Mesenteric fat pad (tissue), 1 donor: ENCODE measurements around the gene ZKSCAN7. TPM values are rescaled to one million over a fixed set of nuclear protein-coding genes. Genes with fewer than 3 reads are reported as not detected.
"Not testable (repeated sequence)": the region's sequence is repeated elsewhere in the genome, so short reads cannot be mapped to it uniquely, and the experiment has no call there.

Experiments
- DNase-seq: peaks from one replicate; pipeline ENCODE4 v3.0.0-alpha.2; 2020; ENCODE audit warnings: low spot score
- long read RNA-seq: library from polyadenylated mRNA; unstranded; transcript quantifications from one replicate; pipeline ENCODE4 v2.0.0, GENCODE V29; 2020
- total RNA-seq: library from RNA; stranded (reverse); fragmentation: NEBNext Ultra II Directional; extraction: Animal tissue kit (Norgen Biotek cat#: 25700); gene quantifications from one replicate; pipeline ENCODE4 v1.2.1, GENCODE V29; 2021
- donor health status: DM: yes; HTN: yes; CAD: no.

The ZKSCAN7 gene
- total RNA-seq: 2.7 TPM
- long read RNA-seq, partial matches to known transcripts: 1 of 3 reads
- long read RNA-seq, other reads (novel, unspliced or antisense): 2 of 3 reads

- DNase-seq: peak; percentile 91
Observed at GRCh38 chr3:44554626-44555592, at the start of gene ZKSCAN7. Gene ZKSCAN7, plus strand, starts transcription at chr3:44555193. Its CDS starts 1,855 bp downstream, at chr3:44557048.

GRCh38 chr3:44506556-44506955 lies 48.4 kb upstream of the ZKSCAN7 start:
- DNase-seq: no peak

- DNase-seq: no peak
Observed at GRCh38 chr3:44506961-44507360, 48.0 kb upstream of the ZKSCAN7 start.

- no peak for DNase-seq
Observed at GRCh38 chr3:44509393-44509921, 45.5 kb upstream of the ZKSCAN7 start.

- DNase-seq: no peak
Observed at GRCh38 chr3:44510000-44510368, 45.0 kb upstream of the ZKSCAN7 start.

- no peak for DNase-seq
Observed at GRCh38 chr3:44511238-44511566, 43.8 kb upstream of the ZKSCAN7 start.

GRCh38 chr3:44513513-44513912 lies 41.5 kb upstream of the ZKSCAN7 start:
- no peak for DNase-seq

GRCh38 chr3:44516230-44516629 lies 38.8 kb upstream of the ZKSCAN7 start:
- no peak for DNase-seq

- no peak for DNase-seq
Observed at GRCh38 chr3:44518782-44519156, 36.2 kb upstream of the ZKSCAN7 start.

GRCh38 chr3:44521721-44522120 lies 33.3 kb upstream of the ZKSCAN7 start:
- no peak for DNase-seq

GRCh38 chr3:44522494-44522933 lies 32.5 kb upstream of the ZKSCAN7 start:
- DNase-seq: no peak

- DNase-seq: no peak
Observed at GRCh38 chr3:44525060-44525459, 29.9 kb upstream of the ZKSCAN7 start.

- no peak for DNase-seq
Observed at GRCh38 chr3:44529927-44530326, 25.1 kb upstream of the ZKSCAN7 start.

GRCh38 chr3:44530911-44531310 lies 24.1 kb upstream of the ZKSCAN7 start:
- no peak for DNase-seq

GRCh38 chr3:44534659-44535058 lies 20.3 kb upstream of the ZKSCAN7 start:
- DNase-seq: not testable (repeated sequence)

GRCh38 chr3:44535364-44535763 lies 19.6 kb upstream of the ZKSCAN7 start:
- no peak for DNase-seq

- not testable (repeated sequence) for DNase-seq
Observed at GRCh38 chr3:44544811-44545210, 10.2 kb upstream of the ZKSCAN7 start.

GRCh38 chr3:44555723-44556122 lies 730 bp downstream of the ZKSCAN7 start:
- DNase-seq: no peak

GRCh38 chr3:44557074-44557473 lies 2.1 kb downstream of the ZKSCAN7 start:
- DNase-seq: no peak

- no peak for DNase-seq
Observed at GRCh38 chr3:44561076-44561475, 6.1 kb downstream of the ZKSCAN7 start.

- no peak for DNase-seq
Observed at GRCh38 chr3:44562147-44562546, 7.2 kb downstream of the ZKSCAN7 start.

GRCh38 chr3:44568561-44568960 lies 13.6 kb downstream of the ZKSCAN7 start:
- DNase-seq: no peak

- DNase-seq: no peak
Observed at GRCh38 chr3:44571024-44571423, 16.0 kb downstream of the ZKSCAN7 start.
